ENCODE measurements around the gene VSTM4.
A peak's percentile ranks its signal among the peaks of the same experiment; 100 is the strongest.

- TF ChIP-seq CTCF (IDR thresholded peaks at IDR 0.05), result no peak
- peak in 1 of 2 donors; percentile 18 for TF ChIP-seq POLR2A (IDR thresholded peaks at IDR 0.05)
These were observed 33.6 kb downstream of the VSTM4 start for GRCh38 chr10:49081547-49082275.

All from adrenal gland (tissue), 5 donors.